Neural progenitor cell (in vitro differentiated cells): ENCODE data around the gene PRDX2.

Experiments
- CTCF ChIP-seq: fragments of 200-600 bp; sonication (generic); IDR thresholded peaks from 2 replicates; pipeline ENCODE4 v1.5.1; 2017; ENCODE audit warnings: antibody characterized with exemption, mild to moderate bottlenecking
- EZH2 ChIP-seq: fragments of 200-600 bp; sonication (generic); IDR thresholded peaks from 2 replicates; pipeline ENCODE4 v1.6.1; 2017; ENCODE audit warnings: antibody characterized with exemption, mild to moderate bottlenecking, moderate library complexity
- EZH2phosphoT487 ChIP-seq: fragments of 200-600 bp; sonication (generic); IDR thresholded peaks from 2 replicates; pipeline ENCODE4 v1.6.1; 2017; ENCODE audit warnings: antibody characterized with exemption

- TF ChIP-seq CTCF (no peak), EZH2 (no peak), EZH2phosphoT487 (no peak)
These were observed 38.5 kb downstream of the PRDX2 start for GRCh38 chr19:12763100-12763499.
